K562 (cell line): ENCODE measurements around the gene ARHGDIA. TPM values are rescaled to one million over a fixed set of nuclear protein-coding genes. Genes with fewer than 3 reads are reported as not detected.

Experiments
- ATAC-seq: fragments of 200-7000 bp; cut with Tn5 transposase; 3 replicates; pipeline ENCODE4 v1.9.1; 2020; ENCODE audit warnings: moderate library complexity
- BruUV-seq: library from RNA; stranded (reverse); fragments of 400-500 nt; replicated peaks from 2 replicates; lab custom pipeline; 2021; lab: Mats Ljungman, UMichigan
- CTCF ChIA-PET: fragments of 300-600 bp; formaldehyde crosslinking; extraction: SDS; loops from one replicate; lab custom pipeline; 2021; ENCODE audit warnings: low intra/inter-chr PET ratio; lab: Yijun Ruan, JAX
- POLR2A ChIA-PET: fragments of 300-600, 350-650 bp; sonication (Branson Sonifier 250); formaldehyde crosslinking; extraction: SDS; loops from one replicate; lab custom pipeline; 2021; ENCODE audit warnings: antibody characterized with exemption, inconsistent platforms; lab: Yijun Ruan, JAX
- DNase-seq, 4 experiments: peaks; one replicate each; pipeline versions ENCODE4 v3.0.0 to v3.0.0-alpha.2; 2011 to 2018; ENCODE audit warnings: low spot score in 3 of 4, mixed read lengths in 3 of 4; ENCODE audit errors: extremely low read depth in 1 of 4
- FAIRE-seq: peaks from 2 replicates; lab custom pipeline; 2011; peaks lifted over from hg19 to GRCh38; lab: Jason Lieb, UNC
- H2AFZ ChIP-seq: 2 replicates; pipeline ENCODE4 v1.6.0; 2011; ENCODE audit warnings: low read depth, low read length, control low read depth, inconsistent platforms
- H3K27ac ChIP-seq: fragments of 200-600 bp; 3 replicates; pipeline ENCODE4 v1.8.0; 2011; ENCODE audit warnings: low read depth, mild to moderate bottlenecking, control low read depth, inconsistent platforms, low read length, moderate library complexity, mixed read lengths; ENCODE audit errors: extremely low read depth
- H3K27me3 ChIP-seq, 2 experiments: fragments of 300-600 bp in 1 of 2; 2 replicates in 1 of 2; 3 replicates in 1 of 2; pipeline versions ENCODE4 v1.6.0 to v1.8.0; 2011; ENCODE audit warnings: inconsistent platforms in 2 of 2, low read length in 2 of 2, mild to moderate bottlenecking in 1 of 2, mixed read lengths in 1 of 2, moderate library complexity in 1 of 2; ENCODE audit not compliant: control insufficient read depth in 2 of 2, insufficient read depth in 2 of 2
- H3K36me3 ChIP-seq: fragments of 300-600 bp; 3 replicates; pipeline ENCODE4 v1.8.0; 2011; ENCODE audit warnings: mild to moderate bottlenecking, low read length, inconsistent platforms; ENCODE audit not compliant: control insufficient read depth, insufficient read depth
- H3K4me1 ChIP-seq, 2 experiments: fragments of 200-600 bp in 1 of 2; replicated peaks in 1 of 2; 2 replicates in 1 of 2; 3 replicates in 1 of 2; pipeline versions ENCODE4 v1.5.1 to v1.8.0; 2011; ENCODE audit warnings: inconsistent platforms in 2 of 2, low read length in 2 of 2, mild to moderate bottlenecking in 1 of 2, mixed read lengths in 1 of 2, moderate library complexity in 1 of 2; ENCODE audit not compliant: control insufficient read depth in 2 of 2, insufficient read depth in 2 of 2
- H3K4me2 ChIP-seq: 2 replicates; pipeline ENCODE4 v1.6.1; 2011; ENCODE audit warnings: low read length, control low read depth, inconsistent platforms, mixed read lengths; ENCODE audit not compliant: insufficient read depth
- H3K4me3 ChIP-seq: fragments of 200-600 bp; sonication (generic), shearing (Covaris generic); 2 replicates; pipeline ENCODE4 v1.5.1; 2016; ENCODE audit warnings: control low read depth, inconsistent platforms
- H3K79me2 ChIP-seq: fragments of 200-600 bp; 3 replicates; pipeline ENCODE4 v1.8.0; 2011; ENCODE audit warnings: low read length, inconsistent platforms; ENCODE audit not compliant: control insufficient read depth, insufficient read depth
- H3K9ac ChIP-seq, 2 experiments: 2 replicates each; pipeline versions ENCODE4 v1.6.0 to v1.6.1; 2011; ENCODE audit warnings: low read depth in 2 of 2, low read length in 2 of 2, control low read depth in 1 of 2, inconsistent platforms in 1 of 2, mild to moderate bottlenecking in 1 of 2, mixed read lengths in 1 of 2; ENCODE audit not compliant: insufficient read depth in 1 of 2
- H3K9me1 ChIP-seq: one replicate; pipeline ENCODE4 v1.6.0; 2011; ENCODE audit warnings: inconsistent platforms, mild to moderate bottlenecking, low read length, moderate library complexity; ENCODE audit not compliant: control insufficient read depth, insufficient read depth
- H3K9me3 ChIP-seq: replicated peaks from 2 replicates; pipeline ENCODE4 v1.5.1; 2011; ENCODE audit warnings: low read depth, low read length, inconsistent platforms; ENCODE audit not compliant: control insufficient read depth, insufficient read depth
- H4K20me1 ChIP-seq: replicated peaks from 2 replicates; pipeline ENCODE4 v1.6.1; 2011; ENCODE audit warnings: low read length, inconsistent platforms, mixed read lengths; ENCODE audit not compliant: control insufficient read depth, insufficient read depth
- BDP1 ChIP-seq: IDR thresholded peaks from 3 replicates; pipeline ENCODE4 v1.6.1; 2011; ENCODE audit not compliant: insufficient read length, insufficient read depth
- PKNOX1 ChIP-seq: fragments of 450-650 bp; IDR thresholded peaks from 2 replicates; pipeline ENCODE4 v1.6.1; 2016
- POLR2G ChIP-seq: fragments of 200-400 bp; formaldehyde crosslinking; IDR thresholded peaks from 2 replicates; pipeline ENCODE4 v1.6.1; 2017; ENCODE audit warnings: low read depth, mild to moderate bottlenecking, antibody characterized with exemption, low read length, moderate library complexity
- SMAD4 ChIP-seq: fragments of 250-450 bp; sonication (Bioruptor Pico); conservative IDR thresholded peaks from 2 replicates; pipeline ENCODE4 v1.8.0; 2021; ENCODE audit warnings: inconsistent platforms, mild to moderate bottlenecking, moderate library complexity
- ZBTB33 ChIP-seq: sonication (generic); formaldehyde crosslinking; IDR thresholded peaks from 2 replicates; pipeline ENCODE4 v1.8.1; 2023; ENCODE audit warnings: mild to moderate bottlenecking, missing genetic modification reagents
- ZNF134 ChIP-seq: fragments of 250-450 bp; sonication (Bioruptor Pico); conservative IDR thresholded peaks from 2 replicates; pipeline ENCODE4 v1.4.0; 2020
- WGBS: fragments of 100-300 bp; shearing (Covaris generic); methylation state at CpG from one replicate; pipeline ENCODE4 v1.1.6; 2016; ENCODE audit warnings: low coverage, mixed read lengths; ENCODE audit not compliant: insufficient coverage; ENCODE audit errors: missing lambda C conversion rate; 5-methylcytosine and 5-hydroxymethylcytosine counted together
- in situ Hi-C: fragments of 300-500 bp; cut with MboI; formaldehyde crosslinking; loops from 4 replicates; pipeline ENCODE4 v1.15.0; 2018; ENCODE audit warnings: inconsistent platforms, mixed read lengths
- intact Hi-C: fragments of 100-400 bp; cut with micrococcal nuclease; formaldehyde crosslinking; loops from 2 replicates; pipeline ENCODE4 v1.14.2; 2022
- polyA plus RNA-seq, 8 experiments: library from polyadenylated mRNA; depleted of rRNA in 4 of 8; stranded (reverse) in 5 of 8; unstranded in 3 of 8; fragments of >200 nt; fragmentation: Nextera tagmentation in 2 of 8; fragmentation: Illumina TruSeq in 1 of 8; extraction: Ambion mirVana in 2 of 8; extraction: Trizol in 1 of 8; gene quantifications; 2 replicates each; pipeline versions ENCODE4 v1.2.1 to v1.2.3, GENCODE V29; 2011 to 2014; ENCODE audit warnings: inconsistent platforms in 1 of 8, missing spikeins in 1 of 8
- total RNA-seq, 7 experiments: library from RNA; depleted of rRNA in 6 of 7; stranded (reverse); fragments of >200 nt in 6 of 7; fragmentation: Illumina TruSeq in 2 of 7; extraction: Trizol in 2 of 7; gene quantifications; 2 replicates each; pipeline versions ENCODE4 v1.2.1 to v1.2.3, GENCODE V29; 2011 to 2021; ENCODE audit warnings: low replicate concordance in 1 of 7

Gene ARHGDIA
- total and polyA plus RNA-seq, 9 of the 15 experiments (the other 6 are each of a cell fraction or from before 2014, with no cell fraction given), result 9.6 to 340 (median 97.6) TPM

DNA sequence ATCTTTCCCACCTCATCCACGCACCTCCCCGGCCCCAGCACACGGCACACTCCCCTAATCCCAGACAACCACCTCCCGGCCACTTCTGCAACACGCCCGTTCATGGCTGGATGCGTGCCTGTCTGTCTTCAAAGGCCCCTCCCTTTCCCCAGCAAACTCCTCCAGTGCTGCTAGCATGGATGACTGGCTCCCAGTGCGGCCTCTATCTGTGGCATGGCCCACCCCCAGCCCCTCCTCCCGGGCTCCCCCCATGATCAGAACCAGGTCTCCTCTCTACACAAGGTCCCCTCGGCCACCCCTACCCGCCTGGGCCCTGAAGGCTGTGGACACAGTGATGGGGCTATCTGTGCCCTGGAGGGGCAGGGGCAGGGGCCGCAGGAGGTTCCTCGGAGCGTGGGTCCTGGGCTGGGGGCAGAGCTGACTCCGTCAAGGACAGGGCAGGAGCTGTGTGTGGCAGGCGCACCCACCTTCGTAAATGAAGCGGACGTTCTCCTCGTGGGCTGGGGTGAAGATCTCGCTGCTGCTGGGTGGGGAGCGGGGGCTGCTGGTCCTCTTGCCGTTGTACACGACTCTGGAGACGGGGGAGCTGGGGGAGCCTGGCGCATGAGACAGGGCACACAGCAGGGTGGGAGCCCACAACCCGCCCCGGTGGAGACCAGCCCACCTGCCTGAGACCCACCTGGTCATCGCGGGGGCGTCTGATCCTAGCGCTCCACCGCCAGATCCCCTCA lies 47.2 kb downstream of the ARHGDIA start:
- Histone ChIP-seq H3K36me3 (no peaks in the 10 kb centered on the region), H3K9me3 (no peaks in the 10 kb centered on the region), H3K9me1 (no peaks in the 10 kb centered on the region), H3K4me2 (no peak overlapping the region), H3K27ac (no peak overlapping the region), H3K9ac (peak overlapping the region in 1 of 2 experiments; percentile 75; a peak in 2 of 4 replicates), H2AFZ (no peak overlapping the region), H4K20me1 (no peaks in the 10 kb centered on the region), H3K79me2 (no peaks in the 10 kb centered on the region), H3K4me1 (peaks cover 17 to 75% of the 10 kb centered on the region in 2 experiments), H3K4me3 (no peak overlapping the region), H3K27me3 (no peaks in the 10 kb centered on the region)
- no peak for DNase-seq
- in situ Hi-C loops, result no loop called here
- TF ChIP-seq ZNF134 (CRISPR knock-in tag) (no peak), BDP1 (no peak), PKNOX1 (peak; percentile 12; the same call in 1 of the 2 replicates), POLR2G (no peak), ZBTB33 (peak; percentile 49; the same call in 1 of the 2 replicates), SMAD4 (no peak)
- intact Hi-C loops, result loop anchor here (5.0 kb wide), 1 partner anchor 38 kb away; the partner anchor contains the start of gene P4HB
- 89% methylated on average over 21 of the region's 33 CpGs for WGBS
- no TSS peak for BruUV-seq
- ATAC-seq, result no peak
- ChIA-PET POLR2A (interaction anchor here (1.2 to 1.4 kb wide), 2 partner anchors 9 to 20 kb away, joined by 3 to 6 read pairs; partner anchors contain the start of gene MCRIP1), CTCF (no interaction called here)
- FAIRE-seq, result no peak
